ENCODE measurements around the gene CYSRT1.
"Not testable (repeated sequence)": the region's sequence is repeated elsewhere in the genome, so short reads cannot be mapped to it uniquely, and the experiment has no call there.

Gene CYSRT1

GRCh38 chr9:137247916-137248175 lies 22.9 kb downstream of the CYSRT1 start:
- CTCF ChIA-PET: interaction anchor here (1.9 kb wide), 1 partner anchor 11 kb away, joined by 5 read pairs; no protein-coding TSS in a partner anchor

GRCh38 chr9:137250329-137251193 lies 25.6 kb downstream of the CYSRT1 start:
- no peaks in the 10 kb centered on the region for H3K9me3 Mint-ChIP-seq
- H3K27me3 Mint-ChIP-seq: peaks cover 19% of the 10 kb centered on the region
- CTCF ChIA-PET: interaction anchor here (1.6 kb wide), 1 partner anchor 14 kb away, joined by 3 read pairs; no protein-coding TSS in a partner anchor
- H3K4me3 Mint-ChIP-seq: no peak overlapping the region
- no peak overlapping the region for H3K27ac Mint-ChIP-seq
- H3K4me1 Mint-ChIP-seq: peaks cover 4% of the 10 kb centered on the region
- no peak for DNase-seq
- H3K36me3 Mint-ChIP-seq: peaks cover 2% of the 10 kb centered on the region

More at GRCh38 chr9:137247916-137248175, 22.9 kb downstream of the CYSRT1 start:
- Mint-ChIP-seq H3K4me3 (no peak overlapping the region), H3K36me3 (peaks cover 10% of the 10 kb centered on the region), H3K4me1 (peaks cover 9% of the 10 kb centered on the region), H3K27ac (no peak overlapping the region), H3K9me3 (no peaks in the 10 kb centered on the region), H3K27me3 (peaks cover 14% of the 10 kb centered on the region)
- DNase-seq: no peak

GRCh38 chr9:137251194-137251461 lies 26.2 kb downstream of the CYSRT1 start, which contains the start of gene STPG3:
STPG3 (plus strand) TSS chr9:137251286; CDS start chr9:137251287, 1 bp downstream.
- Mint-ChIP-seq H3K9me3 (no peaks in the 10 kb centered on the region), H3K4me3 (no peak within 1 kb of the TSS), H3K36me3 (peaks cover 3% of the 10 kb centered on the region), H3K4me1 (peaks cover 8% of the 10 kb centered on the region), H3K27me3 (peaks cover 19% of the 10 kb centered on the region), H3K27ac (peak within 1 kb of the TSS; percentile 49)
- CTCF ChIA-PET: no interaction called here
- DNase-seq: no peak

- H3K27me3 Mint-ChIP-seq: peaks cover 19% of the 10 kb centered on the region
- no peak overlapping the region for H3K4me3 Mint-ChIP-seq
- H3K4me1 Mint-ChIP-seq: peaks cover 14% of the 10 kb centered on the region
- CTCF ChIA-PET: no interaction called here
- peaks cover 8% of the 10 kb centered on the region for H3K36me3 Mint-ChIP-seq
- H3K27ac Mint-ChIP-seq: no peak overlapping the region
- no peak for DNase-seq
- no peaks in the 10 kb centered on the region for H3K9me3 Mint-ChIP-seq
These were observed 26.7 kb downstream of the CYSRT1 start for GRCh38 chr9:137251490-137252268.

GRCh38 chr9:137252555-137253506 lies 27.9 kb downstream of the CYSRT1 start:
- H3K4me3 Mint-ChIP-seq: no peak overlapping the region
- H3K27me3 Mint-ChIP-seq: peaks cover 16% of the 10 kb centered on the region
- no peak for DNase-seq
- no peaks in the 10 kb centered on the region for H3K9me3 Mint-ChIP-seq
- CTCF ChIA-PET: interaction anchor here (2.1 kb wide), 1 partner anchor 16 kb away, joined by 11 read pairs; no protein-coding TSS in a partner anchor
- peaks cover 10% of the 10 kb centered on the region for H3K36me3 Mint-ChIP-seq
- H3K27ac Mint-ChIP-seq: no peak overlapping the region
- peaks cover 19% of the 10 kb centered on the region for H3K4me1 Mint-ChIP-seq

- DNase-seq: no peak
- Mint-ChIP-seq H3K4me1 (peaks cover 19% of the 10 kb centered on the region), H3K27ac (peak overlapping the region; percentile 69), H3K27me3 (peaks cover 16% of the 10 kb centered on the region), H3K36me3 (peaks cover 14% of the 10 kb centered on the region), H3K9me3 (no peaks in the 10 kb centered on the region), H3K4me3 (peak overlapping the region; percentile 78)
- CTCF ChIA-PET: interaction anchor here (1.0 to 2.1 kb wide), 4 partner anchors 11 to 33 kb away, joined by 3 to 11 read pairs (median 4); no protein-coding TSS in a partner anchor
These were observed 29.0 kb downstream of the CYSRT1 start for GRCh38 chr9:137253717-137254623.

- Mint-ChIP-seq H3K36me3 (peaks cover 18% of the 10 kb centered on the region), H3K4me3 (peak within 1 kb of the TSS; percentile 91), H3K27me3 (peaks cover 9% of the 10 kb centered on the region), H3K4me1 (peaks cover 19% of the 10 kb centered on the region), H3K9me3 (no peaks in the 10 kb centered on the region), H3K27ac (peak within 1 kb of the TSS; percentile 87)
- DNase-seq: peak; percentile 96
- CTCF ChIA-PET: interaction anchor here (1.0 to 2.1 kb wide), 4 partner anchors 12 to 32 kb away, joined by 3 to 11 read pairs (median 4); no protein-coding TSS in a partner anchor
These were observed 29.9 kb downstream of the CYSRT1 start, which contains the start of gene NELFB for GRCh38 chr9:137254624-137255447. NELFB (plus strand) TSS chr9:137255327.

GRCh38 chr9:137255448-137256114 lies 30.6 kb downstream of the CYSRT1 start:
- DNase-seq: peak; percentile 67
- peaks cover 18% of the 10 kb centered on the region for H3K36me3 Mint-ChIP-seq
- H3K9me3 Mint-ChIP-seq: no peaks in the 10 kb centered on the region
- peaks cover 5% of the 10 kb centered on the region for H3K27me3 Mint-ChIP-seq
- peaks cover 19% of the 10 kb centered on the region for H3K4me1 Mint-ChIP-seq
- H3K27ac Mint-ChIP-seq: peak overlapping the region; percentile 87
- peak overlapping the region; percentile 91 for H3K4me3 Mint-ChIP-seq
- CTCF ChIA-PET: interaction anchor here (1.6 to 2.1 kb wide), 3 partner anchors 15 to 19 kb away, joined by 3 to 11 read pairs (median 7); no protein-coding TSS in a partner anchor

GRCh38 chr9:137256362-137256761 lies 31.4 kb downstream of the CYSRT1 start:
- Mint-ChIP-seq H3K4me1 (peaks cover 19% of the 10 kb centered on the region), H3K36me3 (peaks cover 18% of the 10 kb centered on the region), H3K27me3 (peaks cover 5% of the 10 kb centered on the region), H3K27ac (no peak overlapping the region), H3K4me3 (peak overlapping the region; percentile 91), H3K9me3 (no peaks in the 10 kb centered on the region)
- CTCF ChIA-PET: interaction anchor here (2.0 kb wide), 1 partner anchor 20 kb away, joined by 7 read pairs; no protein-coding TSS in a partner anchor
- no peak for DNase-seq

- Mint-ChIP-seq H3K27me3 (peaks cover 5% of the 10 kb centered on the region), H3K27ac (no peak overlapping the region), H3K4me1 (peaks cover 19% of the 10 kb centered on the region), H3K4me3 (peak overlapping the region; percentile 91), H3K9me3 (no peaks in the 10 kb centered on the region), H3K36me3 (peaks cover 22% of the 10 kb centered on the region)
- no peak for DNase-seq
- CTCF ChIA-PET: interaction anchor here (2.0 kb wide), 1 partner anchor 20 kb away, joined by 7 read pairs; no protein-coding TSS in a partner anchor
These were observed 31.9 kb downstream of the CYSRT1 start for GRCh38 chr9:137256856-137257255.

GRCh38 chr9:137262173-137262908 lies 37.4 kb downstream of the CYSRT1 start:
- not testable (repeated sequence) for H3K27me3 Mint-ChIP-seq, H3K27ac Mint-ChIP-seq, H3K4me3 Mint-ChIP-seq, DNase-seq, H3K4me1 Mint-ChIP-seq, H3K9me3 Mint-ChIP-seq
- peaks cover 24% of the 10 kb centered on the region for H3K36me3 Mint-ChIP-seq
- CTCF ChIA-PET: interaction anchor here (1.0 to 1.1 kb wide), 2 partner anchors 12 to 24 kb away, joined by 5 read pairs; no protein-coding TSS in a partner anchor

Measured in activated naive CD4-positive, alpha-beta T cell treated with anti-CD3 and anti-CD28 coated beads, Interleukin-2, amount 10 ng/mL, durations not matched to agents 7 days and 5 days (primary cell).